Measurements from ENCODE around the gene MPO. TPM values are rescaled to one million over a fixed set of nuclear protein-coding genes. Genes with fewer than 3 reads are reported as not detected.

MPO gene
- polyA plus RNA-seq, 2 of the 4 experiments (the other 2 are of a cell fraction) = not detected

DNA sequence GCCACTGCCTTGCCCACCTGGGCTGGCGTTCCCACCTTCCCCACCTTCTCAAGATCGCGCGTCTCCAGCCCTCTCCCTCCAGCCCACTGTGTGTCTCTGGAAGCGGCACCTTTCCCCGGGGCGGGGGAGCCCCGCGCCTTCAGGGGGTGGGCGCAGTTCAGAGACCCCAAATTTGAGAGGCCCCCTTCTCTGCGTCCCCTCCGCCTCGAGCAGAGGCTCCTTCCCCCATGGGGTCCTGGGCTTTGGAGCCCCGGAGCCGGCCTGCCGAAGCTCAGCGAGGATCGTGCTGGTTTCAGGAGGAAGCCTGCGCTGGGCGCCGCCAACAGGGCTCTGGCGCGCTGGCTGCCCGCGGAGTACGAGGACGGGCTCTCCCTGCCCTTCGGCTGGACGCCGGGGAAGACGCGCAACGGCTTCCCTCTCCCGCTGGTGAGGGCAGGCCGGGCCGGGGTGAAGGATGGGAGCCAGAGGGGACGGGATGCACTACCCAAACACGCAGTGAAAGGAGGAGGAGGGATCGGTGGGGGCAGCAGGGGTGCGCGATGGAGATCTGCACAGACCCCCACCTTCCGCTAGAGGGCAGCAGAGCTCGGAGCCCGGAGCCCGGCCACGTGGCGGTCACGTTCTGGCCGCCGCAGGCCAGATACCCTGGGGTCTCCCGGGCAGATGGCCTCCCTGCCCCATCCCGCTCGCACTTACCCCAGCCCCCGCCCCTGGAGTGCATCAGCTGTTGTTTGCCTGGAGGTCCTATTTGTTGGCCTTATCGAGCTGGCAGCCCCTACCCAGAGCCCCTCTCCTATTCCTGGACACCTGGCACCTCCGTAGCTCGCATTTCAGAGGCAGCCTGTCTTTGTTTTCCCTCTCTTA, 31.2 kb downstream of the MPO start (continued):
- peak; percentile 94 for TF ChIP-seq CTCF (IDR thresholded peaks at IDR 0.05)
- no peak for TF ChIP-seq NFE2L2 (conservative IDR thresholded peaks at IDR 0.05; ENCODE audit: low read length)
- TF ChIP-seq HOXB13 (CRISPR knock-in tag; IDR thresholded peaks at IDR 0.05; ENCODE audit: low read depth) = no peak
- TF ChIP-seq, protein P1, sequence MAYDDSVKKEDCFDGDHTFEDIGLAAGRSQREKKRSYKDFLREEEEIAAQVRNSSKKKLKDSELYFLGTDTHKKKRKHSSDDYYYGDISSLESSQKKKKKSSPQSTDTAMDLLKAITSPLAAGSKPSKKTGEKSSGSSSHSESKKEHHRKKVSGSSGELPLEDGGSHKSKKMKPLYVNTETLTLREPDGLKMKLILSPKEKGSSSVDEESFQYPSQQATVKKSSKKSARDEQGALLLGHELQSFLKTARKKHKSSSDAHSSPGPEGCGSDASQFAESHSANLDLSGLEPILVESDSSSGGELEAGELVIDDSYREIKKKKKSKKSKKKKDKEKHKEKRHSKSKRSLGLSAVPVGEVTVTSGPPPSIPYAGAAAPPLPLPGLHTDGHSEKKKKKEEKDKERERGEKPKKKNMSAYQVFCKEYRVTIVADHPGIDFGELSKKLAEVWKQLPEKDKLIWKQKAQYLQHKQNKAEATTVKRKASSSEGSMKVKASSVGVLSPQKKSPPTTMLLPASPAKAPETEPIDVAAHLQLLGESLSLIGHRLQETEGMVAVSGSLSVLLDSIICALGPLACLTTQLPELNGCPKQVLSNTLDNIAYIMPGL (CRISPR knock-in tag; IDR thresholded peaks at IDR 0.05; ENCODE audit: borderline replicate concordance) = no peak
- no peak for TF ChIP-seq CEBPB (IDR thresholded peaks at IDR 0.05)
- TF ChIP-seq, protein P2, sequence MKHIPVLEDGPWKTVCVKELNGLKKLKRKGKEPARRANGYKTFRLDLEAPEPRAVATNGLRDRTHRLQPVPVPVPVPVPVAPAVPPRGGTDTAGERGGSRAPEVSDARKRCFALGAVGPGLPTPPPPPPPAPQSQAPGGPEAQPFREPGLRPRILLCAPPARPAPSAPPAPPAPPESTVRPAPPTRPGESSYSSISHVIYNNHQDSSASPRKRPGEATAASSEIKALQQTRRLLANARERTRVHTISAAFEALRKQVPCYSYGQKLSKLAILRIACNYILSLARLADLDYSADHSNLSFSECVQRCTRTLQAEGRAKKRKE (CRISPR knock-in tag; IDR thresholded peaks at IDR 0.05; ENCODE audit: low read depth) = no peak
- TF ChIP-seq REST (IDR thresholded peaks at IDR 0.05) = no peak
- TF ChIP-seq RFX5 (IDR thresholded peaks at IDR 0.05) = no peak
- no peak for TF ChIP-seq TP53 (CRISPR knock-in tag; IDR thresholded peaks at IDR 0.05)
- no peak for TF ChIP-seq CHD2 (IDR thresholded peaks at IDR 0.05; ENCODE audit: low read length, partially characterized antibody)
- TF ChIP-seq RNF2 (IDR thresholded peaks at IDR 0.05; ENCODE audit: borderline replicate concordance, low read depth) = no peak; the same call in 1 of the 2 replicates
- TF ChIP-seq EHF (CRISPR knock-in tag; IDR thresholded peaks at IDR 0.05) = no peak
- TF ChIP-seq JUNB (IDR thresholded peaks at IDR 0.05) = no peak
- peak; percentile 98 for TF ChIP-seq E2F6 (IDR thresholded peaks at IDR 0.05; ENCODE audit: borderline replicate concordance, low read depth)
- peak; percentile 100 for TF ChIP-seq MAX (IDR thresholded peaks at IDR 0.05)
- no peak for TF ChIP-seq NR3C1 (IDR thresholded peaks at IDR 0.05)
- TF ChIP-seq ZFP36 (IDR thresholded peaks at IDR 0.05; ENCODE audit: borderline replicate concordance, partially characterized antibody) = no peak
- no peak for TF ChIP-seq SREBF2 (IDR thresholded peaks at IDR 0.05)
- TF ChIP-seq FOSB (CRISPR knock-in tag; IDR thresholded peaks at IDR 0.05) = no peak
- TF ChIP-seq ESRRA (IDR thresholded peaks at IDR 0.05; ENCODE audit: borderline replicate concordance, low read length) = no peak
- TF ChIP-seq FOXS1 (CRISPR knock-in tag; IDR thresholded peaks at IDR 0.05) = no peak
- TF ChIP-seq NPAS2 (CRISPR knock-in tag; IDR thresholded peaks at IDR 0.05; ENCODE audit: borderline replicate concordance) = peak; percentile 24; the same call in 1 of the 2 replicates
- TF ChIP-seq ZC3H11A (IDR thresholded peaks at IDR 0.05) = no peak
- TF ChIP-seq HDAC2 (IDR thresholded peaks at IDR 0.05) = no peak

Data from A549 (cell line).